Activated T-cell treated with anti-CD3 and anti-CD28 coated beads, Interleukin-2, amount 50 U/mL, for 48 hours (primary cell): ENCODE measurements around the gene KMT2C.
A peak's percentile ranks its signal among the peaks of the same experiment; 100 is the strongest.

ENCODE experiments used
- DNase-seq, 2 experiments: peaks; one replicate each; pipeline ENCODE4 v3.0.0-alpha.2; 2020

Gene KMT2C

GRCh38 chr7:152193880-152194279, 241.9 kb downstream of the KMT2C start:
- no peak for DNase-seq

GRCh38 chr7:152189061-152189460, 246.7 kb downstream of the KMT2C start:
- DNase-seq: no peak

- DNase-seq: no peak
Measured at GRCh38 chr7:152185558-152185957, 250.2 kb downstream of the KMT2C start.

GRCh38 chr7:152180587-152180986, 255.2 kb downstream of the KMT2C start:
- DNase-seq: no peak

- DNase-seq: no peak
Measured at GRCh38 chr7:152180048-152180447, 255.8 kb downstream of the KMT2C start.

- DNase-seq: no peak
Measured at GRCh38 chr7:152178405-152179058, 257.3 kb downstream of the KMT2C start.

GRCh38 chr7:152177681-152178404, 258.0 kb downstream of the KMT2C start:
- no peak for DNase-seq

GRCh38 chr7:152176797-152177196, 259.0 kb downstream of the KMT2C start:
- no peak for DNase-seq

- DNase-seq: no peak
Measured at GRCh38 chr7:152173372-152174070, 262.3 kb downstream of the KMT2C start.

- no peak for DNase-seq
Measured at GRCh38 chr7:152162287-152162686, 273.5 kb downstream of the KMT2C start.

GRCh38 chr7:152161171-152161570, 274.6 kb downstream of the KMT2C start:
- DNase-seq: no peak

- no peak for DNase-seq
Measured at GRCh38 chr7:152158801-152159587, 276.8 kb downstream of the KMT2C start.

- no peak for DNase-seq
Measured at GRCh38 chr7:152152267-152152666, 283.5 kb downstream of the KMT2C start.

- no peak for DNase-seq
Measured at GRCh38 chr7:152149363-152149762, 286.4 kb downstream of the KMT2C start.

GRCh38 chr7:152148706-152149105, 287.1 kb downstream of the KMT2C start:
- DNase-seq: no peak

- peak in 1 of 2 experiments; percentile 42 for DNase-seq
Measured at GRCh38 chr7:152145853-152146466, 289.8 kb downstream of the KMT2C start.

- DNase-seq: no peak
Measured at GRCh38 chr7:152144557-152145245, 291.1 kb downstream of the KMT2C start.

GRCh38 chr7:152142976-152143595, 292.7 kb downstream of the KMT2C start:
- DNase-seq: no peak

- DNase-seq: no peak
Measured at GRCh38 chr7:152140560-152140959, 295.2 kb downstream of the KMT2C start.

GRCh38 chr7:152140067-152140466, 295.7 kb downstream of the KMT2C start:
- no peak for DNase-seq

GRCh38 chr7:152137476-152138025, 298.3 kb downstream of the KMT2C start:
- DNase-seq: no peak
